Measurements from ENCODE around the gene SCAP.

The SCAP gene

DNA sequence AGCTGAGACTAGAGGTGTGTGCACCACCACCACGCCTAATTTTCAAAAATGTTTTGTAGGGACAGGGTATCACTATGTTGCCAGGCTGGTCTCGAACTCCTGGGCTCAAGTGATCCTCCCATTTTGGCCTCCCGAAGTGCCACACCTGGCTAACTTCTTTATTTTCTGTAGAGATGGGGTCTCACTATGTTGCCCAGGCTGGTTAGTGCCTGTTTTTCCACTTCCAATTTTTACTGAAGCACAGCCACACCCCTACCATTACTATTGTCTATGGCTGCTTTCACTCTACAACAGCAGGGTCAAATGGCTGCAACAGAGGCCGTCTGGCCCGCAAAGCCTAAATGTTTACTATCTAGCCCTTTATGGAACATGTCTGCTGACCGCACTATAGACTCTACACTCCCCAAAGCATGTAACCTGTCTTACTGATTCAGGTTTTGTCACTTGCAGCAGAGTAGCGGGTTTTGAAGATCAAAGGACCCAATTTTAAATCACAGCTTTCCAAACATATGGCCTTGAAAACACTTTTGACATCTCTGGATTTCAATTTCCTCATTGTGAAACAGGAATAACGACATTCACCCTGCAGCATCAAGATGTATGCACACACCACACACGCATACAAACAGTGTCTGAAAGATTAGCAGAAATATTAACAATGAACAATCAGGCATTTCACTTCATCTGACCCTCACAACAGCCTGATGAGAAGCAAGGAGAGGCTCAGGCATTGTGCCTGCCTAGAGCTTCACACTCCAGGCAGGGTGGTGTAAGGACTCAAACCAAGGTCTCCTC is 46.1 kb downstream of the SCAP start:
- DNase-seq: no peak

DNA sequence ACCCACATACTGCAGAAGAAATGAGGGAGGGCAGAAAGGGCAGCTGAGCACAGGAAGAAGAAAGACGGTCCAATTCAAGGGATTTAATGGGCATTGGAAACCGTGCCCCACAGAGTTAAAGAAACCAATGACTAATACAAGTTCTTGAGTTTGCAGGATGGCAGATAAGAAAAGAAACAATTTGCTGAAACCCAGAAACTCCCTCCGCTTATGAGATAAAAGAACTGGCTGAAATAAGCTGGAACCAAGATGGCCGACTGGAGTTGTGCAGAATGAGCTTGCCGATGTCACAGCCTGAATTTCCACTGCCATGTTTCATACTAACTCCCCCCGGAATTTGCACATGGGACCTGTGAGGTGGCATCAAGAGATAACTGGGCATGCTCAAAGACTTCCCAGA is 47.1 kb downstream of the SCAP start:
- no peak for DNase-seq

DNA sequence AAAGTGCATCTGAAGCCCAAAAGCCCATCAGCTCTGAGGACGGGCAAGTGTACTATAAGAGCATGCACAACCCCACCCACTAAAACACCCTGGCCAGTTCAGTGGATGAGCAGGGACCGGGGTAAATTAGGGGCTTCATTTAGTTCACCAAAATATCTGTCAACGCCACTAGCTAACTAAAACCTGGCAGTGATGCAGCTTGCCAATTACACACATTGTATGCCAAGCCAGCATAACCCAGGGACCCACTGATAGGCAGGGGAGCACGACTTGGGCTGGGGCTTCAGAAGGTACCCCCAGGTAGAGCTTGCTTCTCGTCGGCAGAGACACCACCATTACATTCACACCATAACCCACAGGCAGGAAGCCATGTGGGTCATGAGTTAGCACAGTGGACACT is 47.9 kb downstream of the SCAP start:
- DNase-seq: no peak

DNA sequence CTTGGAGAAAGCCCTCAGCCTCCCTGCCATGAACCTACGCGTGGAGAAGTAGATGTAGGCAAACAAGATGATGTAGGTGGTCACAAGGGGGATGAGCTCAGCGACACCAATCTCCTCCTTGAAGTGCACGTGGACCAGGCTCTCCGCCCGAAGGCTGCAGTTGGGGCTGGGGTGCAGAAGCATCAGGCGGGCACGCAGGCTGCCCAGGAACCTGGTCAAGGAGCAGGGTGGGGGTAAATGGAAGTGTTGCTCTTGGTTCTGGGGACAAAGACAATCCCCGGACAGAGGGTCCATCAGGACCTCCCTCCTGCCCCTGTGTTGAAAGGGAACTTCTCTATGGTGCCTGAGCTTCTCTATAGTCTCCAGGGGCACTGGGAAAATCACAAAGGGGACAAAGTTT is 49.8 kb downstream of the SCAP start:
- DNase-seq: no peak

DNA sequence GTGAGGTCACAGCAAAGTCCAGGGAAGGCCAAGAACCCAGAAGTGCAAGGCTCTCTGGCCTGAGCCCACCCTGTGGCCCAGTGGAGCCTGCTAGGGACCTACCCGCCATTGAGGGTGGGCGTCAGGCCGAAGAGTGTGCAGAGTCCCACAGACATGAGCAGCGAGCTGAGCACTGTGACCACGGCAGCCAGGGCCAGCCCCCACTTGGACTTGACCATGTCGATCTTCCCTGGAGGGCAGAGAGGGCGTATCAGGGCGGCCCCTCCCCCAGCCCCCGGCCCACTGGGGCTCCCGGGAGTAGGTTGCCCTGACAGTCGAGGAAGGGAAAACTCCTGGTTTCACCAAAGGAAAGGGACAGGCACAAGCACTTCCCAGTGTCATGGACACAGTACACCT is 50.4 kb downstream of the SCAP start:
- no peak for DNase-seq

DNA sequence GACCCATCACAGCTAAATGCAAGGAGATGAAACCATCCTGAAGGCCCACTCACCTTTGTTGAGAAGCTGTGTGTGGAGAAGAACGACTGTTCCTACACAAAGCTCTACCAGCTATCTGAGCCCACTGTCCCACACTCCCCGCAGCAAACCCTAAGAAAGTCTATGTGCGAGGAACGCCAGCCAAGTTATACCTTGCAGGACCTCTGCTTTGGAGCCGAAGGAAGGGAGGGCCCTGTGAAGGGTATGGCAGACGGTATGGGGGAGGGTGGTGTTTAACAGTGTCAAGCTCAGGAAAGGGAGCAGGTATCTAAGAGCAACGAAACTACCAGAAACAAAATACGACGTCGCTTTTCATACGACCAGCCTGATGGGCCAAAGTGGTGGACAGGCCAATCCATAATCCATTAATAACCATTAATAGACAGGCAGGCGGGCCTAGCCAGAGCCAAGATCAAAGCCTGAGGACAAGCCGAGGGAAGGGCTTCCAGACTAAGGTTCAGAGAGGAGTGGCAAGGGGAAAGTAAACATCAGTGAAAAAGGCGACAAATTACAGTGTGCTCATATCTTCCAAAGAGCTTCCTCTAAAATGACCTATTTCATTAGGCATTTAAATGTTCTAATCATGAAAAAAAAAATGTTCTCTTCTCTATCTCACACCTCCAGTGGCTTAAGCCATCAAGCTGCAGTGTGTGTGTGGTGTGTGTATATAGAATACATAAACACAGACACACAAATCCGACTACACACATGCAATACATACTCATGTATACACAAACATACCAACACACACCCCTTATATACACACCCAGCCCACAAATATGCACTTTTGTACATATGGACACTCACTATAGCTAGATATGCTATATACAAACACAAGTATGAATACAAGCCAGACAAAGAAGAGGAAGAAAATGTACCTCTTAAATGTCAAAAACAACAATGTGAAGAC is 51.0 kb downstream of the SCAP start:
- no peak for DNase-seq

DNA sequence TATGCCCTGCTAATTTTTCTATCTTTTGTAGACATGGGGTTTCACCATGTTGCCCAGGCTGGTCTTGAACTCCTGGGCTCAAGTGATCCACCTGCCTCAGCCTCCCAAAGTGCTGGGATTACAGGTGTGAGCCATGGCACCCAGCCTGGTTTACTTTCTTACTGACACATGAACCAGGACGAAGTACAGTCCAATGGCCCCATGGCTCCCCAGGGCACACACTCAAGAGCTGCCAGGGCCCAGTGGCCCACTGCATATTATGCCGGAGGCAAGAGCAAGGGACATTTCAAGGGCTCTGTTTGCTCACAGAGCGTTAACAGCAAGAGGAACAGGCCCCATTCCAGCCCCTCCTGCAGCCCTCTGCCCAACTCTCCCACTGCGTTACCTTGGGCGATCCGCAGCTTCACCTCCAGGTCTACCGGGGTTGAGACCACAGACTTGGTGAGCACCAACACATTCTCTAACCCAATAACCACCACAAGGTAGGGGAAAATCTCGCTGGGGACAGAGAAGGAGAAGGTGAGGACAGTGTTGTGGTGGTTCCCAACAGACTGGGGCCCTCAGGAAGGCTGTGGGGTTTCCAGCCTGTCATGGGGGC is 52.1 kb downstream of the SCAP start:
- no peak for DNase-seq

DNA sequence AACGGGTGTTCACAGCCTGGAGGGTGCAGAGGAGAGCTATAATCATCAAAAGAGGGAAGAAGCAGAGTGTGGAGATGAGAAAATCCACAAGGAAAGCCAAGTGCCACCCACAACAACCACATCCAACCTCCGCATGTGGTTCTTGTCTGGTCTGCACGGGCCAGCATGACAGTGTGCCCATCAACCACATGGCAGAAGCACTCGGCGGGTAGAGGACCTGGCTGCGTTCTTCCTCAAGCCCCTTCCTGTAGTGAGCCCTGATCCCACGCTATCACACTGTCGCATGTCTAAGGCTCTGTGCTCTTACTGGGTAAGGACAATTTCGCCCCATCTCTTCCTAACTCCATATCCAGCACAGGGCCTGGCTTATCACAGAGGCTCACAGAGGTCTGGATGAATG is 53.0 kb downstream of the SCAP start:
- DNase-seq: no peak

DNA sequence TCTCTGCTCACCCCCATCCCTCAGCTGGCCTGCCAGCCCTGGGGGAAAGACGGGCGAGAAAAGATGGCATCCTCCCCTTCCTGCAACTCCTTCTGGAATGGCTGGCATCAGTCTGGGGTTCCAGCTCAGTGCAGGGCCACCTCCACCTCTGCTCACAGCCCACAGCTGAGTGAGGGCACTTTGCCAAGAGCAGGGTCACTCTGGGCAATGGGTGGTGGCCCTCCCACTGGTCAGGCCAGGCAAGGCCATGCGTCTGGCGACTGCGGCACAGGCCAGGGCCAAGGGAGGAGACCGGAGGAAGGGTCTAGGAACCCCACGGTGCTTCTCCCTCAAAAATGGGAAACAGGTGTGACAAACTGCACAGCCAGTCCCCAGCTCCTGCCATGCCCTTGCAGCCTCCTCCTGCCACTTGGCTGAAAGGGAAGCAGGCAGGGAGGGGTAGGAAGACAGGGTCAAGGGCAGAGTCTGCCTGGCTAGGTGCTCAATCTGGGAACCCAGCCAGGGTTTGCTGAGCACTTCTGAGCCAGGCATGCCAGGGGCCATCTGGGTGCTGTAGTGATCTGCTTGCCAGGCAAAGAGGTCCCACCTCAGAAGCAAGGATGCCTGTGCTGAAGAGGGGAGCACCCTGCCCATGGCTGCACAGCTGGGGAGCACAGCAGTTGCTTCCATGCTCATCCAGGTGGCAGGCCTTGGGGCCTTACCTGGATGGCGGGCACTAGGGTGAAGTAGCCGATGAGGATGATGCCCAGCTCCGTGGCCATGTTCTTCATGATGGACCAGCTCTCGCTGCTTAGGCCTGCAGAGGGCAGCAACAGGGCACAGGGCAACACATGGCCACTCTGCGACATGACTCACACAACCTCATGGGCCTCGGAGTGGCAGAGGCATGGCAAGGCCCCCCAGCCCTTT is 53.7 kb downstream of the SCAP start:
- no peak for DNase-seq

DNA sequence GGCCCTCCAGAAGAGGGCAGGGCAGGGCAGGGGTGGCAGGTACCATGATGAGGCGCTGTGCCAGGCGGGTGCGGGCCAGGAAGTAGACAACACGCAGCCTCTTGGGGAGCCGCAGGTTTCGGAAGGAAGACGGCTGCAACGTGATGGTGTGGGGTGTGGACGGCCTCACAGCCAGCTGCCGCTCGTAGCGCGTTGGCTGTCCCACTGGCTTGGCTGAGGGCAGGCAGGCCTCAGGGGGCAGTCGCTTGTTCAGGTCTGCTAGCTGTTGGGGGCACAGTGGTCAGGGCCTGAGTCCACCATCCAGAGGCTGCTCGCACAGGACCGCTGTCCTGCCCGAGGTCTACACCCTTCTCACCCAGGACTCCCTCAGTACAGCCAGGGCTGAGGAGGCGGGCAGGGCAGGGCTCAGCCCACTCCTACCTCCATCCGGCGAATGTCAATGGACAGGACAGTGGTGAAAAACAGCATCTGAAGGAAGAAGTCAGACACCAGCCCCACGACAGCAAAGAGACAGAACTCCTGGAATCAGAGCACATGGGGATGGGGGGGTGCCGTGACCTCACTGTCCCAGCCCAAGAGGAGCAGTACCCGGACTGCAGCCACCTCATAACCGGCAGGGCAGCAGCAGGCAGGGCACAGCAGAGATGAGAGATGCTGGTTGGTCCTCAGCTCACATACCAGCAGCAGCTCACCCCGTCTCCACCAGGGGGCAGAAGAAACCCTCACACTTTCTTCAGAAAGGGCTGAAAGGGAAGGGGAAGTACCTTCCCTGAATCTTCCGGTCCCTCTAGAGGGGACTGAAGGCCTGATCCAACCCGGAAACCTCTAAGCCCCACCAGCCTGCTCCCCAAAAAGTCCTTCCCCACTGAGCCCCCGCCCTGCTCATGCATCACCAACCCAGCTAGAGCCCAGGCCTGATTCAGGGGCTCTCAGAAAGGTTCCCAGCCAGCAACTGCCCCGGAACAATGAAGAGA is 54.9 kb downstream of the SCAP start:
- peak; percentile 54 for DNase-seq

DNA sequence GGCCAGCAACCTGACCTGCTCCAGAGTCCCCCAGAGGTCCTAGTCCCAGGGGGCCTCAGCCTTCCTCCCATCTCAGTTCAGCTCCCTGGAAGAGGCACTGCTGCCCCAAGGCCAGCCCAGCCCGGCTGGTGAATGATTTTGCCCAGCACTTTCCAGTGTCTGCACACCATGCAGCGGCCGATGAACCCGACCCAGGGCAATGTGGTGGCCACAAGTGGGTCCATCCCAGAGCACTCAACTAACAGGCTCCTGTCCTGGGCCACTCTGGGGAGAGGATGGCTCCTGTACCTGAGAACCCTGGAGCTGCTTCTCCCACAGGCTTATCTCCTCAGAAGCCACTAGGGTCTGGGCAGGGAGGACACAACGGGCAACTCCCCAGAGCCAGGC is 55.7 kb downstream of the SCAP start:
- DNase-seq: no peak

DNA sequence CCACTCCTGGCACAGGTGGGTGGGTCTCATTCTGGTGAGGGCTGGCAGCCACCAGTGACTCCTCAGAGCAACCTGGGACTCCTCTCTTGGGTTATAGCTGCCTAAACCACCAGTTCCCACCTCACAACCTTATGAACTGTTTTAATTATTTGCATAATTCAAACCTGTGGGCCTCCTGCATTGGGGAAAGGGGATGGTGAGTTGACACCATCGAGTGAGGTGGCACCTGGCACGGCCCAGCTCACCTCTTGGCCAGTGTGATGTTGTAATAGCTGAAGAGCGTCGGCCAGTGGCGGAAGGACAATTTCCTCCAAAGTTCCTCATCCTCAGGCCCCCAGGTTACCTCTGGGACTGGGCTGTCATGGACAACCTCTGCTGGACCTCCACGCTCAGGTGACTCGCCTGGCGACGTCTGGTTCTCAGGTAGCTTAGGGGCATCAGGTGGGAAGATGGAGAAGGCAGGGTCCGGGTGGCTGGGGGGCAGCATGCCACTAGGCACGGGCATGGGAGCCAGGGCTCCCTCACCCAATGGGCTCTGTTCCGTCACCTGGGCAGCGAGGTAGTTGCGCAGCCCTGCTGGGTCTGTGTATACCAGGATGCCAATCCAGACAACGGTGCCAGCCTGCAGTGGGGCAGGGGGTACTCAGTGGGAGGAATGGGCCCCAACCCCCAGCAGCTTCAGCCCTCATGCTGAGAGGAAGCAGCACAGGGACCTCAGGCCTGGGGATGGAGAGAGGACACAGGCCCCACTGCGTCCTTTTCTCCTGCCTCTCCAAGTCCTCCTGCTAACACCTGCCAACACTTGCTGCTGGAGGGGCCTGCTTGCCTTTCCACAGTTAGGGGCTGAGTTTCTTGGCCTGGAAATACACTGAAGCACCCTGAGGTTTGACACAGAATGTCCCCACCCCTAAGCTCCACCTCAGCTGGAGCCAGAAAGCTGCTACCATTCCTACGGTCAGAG is 56.4 kb downstream of the SCAP start:
- DNase-seq: no peak

DNA sequence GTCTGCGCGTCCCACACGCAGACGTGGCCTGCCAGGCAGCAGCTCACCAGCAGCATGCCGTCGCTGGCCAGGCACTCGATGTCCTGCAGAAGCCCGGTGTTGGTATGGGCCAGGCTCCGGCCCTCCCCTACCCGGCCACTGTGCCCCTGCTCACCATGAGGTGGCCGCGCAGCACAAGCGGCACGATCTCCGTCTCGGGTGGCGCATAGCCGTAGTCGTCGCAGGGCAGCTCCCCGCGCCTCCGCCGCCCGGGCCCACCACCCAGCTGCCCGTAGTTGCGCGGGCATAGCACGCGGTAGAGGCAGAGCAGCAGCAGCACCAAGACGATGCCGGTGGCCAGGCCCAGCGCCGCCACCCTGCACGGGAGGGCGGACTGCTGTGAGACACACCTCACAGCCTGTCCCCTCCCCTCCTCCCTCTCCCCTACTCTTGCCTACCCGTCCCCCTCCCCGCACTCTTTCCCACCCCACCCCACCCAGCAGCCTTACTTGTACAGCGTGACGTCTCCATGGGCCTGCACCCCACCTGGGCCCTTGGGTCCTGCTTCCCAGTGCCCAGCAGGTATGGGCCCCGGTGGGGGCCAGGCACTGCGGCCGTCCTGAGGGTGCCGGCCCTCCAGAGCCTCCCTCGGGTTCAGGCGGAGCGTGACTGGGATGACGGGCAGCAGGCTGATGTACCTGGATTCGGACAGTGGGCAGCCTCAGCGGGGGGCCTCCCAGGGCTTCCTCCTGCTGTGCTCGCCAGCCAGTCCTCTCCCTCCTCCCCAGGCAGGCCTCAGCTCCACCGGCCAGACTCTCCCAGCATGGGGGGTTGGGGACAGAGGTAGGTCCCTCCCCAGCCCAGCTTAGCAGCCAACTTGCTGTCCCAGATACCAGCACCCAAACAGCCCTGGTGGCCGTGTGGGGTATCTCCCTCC is 57.3 kb downstream of the SCAP start:
- no peak for DNase-seq

DNA sequence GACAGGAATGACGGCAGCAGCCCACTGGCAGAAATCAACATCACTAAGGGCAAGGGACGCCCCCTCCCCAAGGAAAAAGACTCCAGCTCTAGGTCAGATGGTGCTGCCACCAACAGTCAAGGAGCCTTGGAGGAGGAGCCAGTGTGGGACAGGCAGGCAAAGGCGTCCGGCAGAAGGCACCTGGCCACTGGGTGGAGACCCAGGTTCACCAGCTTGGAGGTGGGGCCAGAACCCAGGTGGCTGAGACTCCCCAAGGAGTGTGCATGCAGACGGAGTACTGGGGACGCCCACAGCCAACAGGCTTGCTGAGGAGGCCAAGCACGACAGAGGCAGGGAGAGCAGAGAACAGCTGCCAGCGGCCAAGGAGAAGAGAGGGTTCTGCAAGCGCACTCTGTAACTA is 59.7 kb downstream of the SCAP start:
- no peak for DNase-seq

DNA sequence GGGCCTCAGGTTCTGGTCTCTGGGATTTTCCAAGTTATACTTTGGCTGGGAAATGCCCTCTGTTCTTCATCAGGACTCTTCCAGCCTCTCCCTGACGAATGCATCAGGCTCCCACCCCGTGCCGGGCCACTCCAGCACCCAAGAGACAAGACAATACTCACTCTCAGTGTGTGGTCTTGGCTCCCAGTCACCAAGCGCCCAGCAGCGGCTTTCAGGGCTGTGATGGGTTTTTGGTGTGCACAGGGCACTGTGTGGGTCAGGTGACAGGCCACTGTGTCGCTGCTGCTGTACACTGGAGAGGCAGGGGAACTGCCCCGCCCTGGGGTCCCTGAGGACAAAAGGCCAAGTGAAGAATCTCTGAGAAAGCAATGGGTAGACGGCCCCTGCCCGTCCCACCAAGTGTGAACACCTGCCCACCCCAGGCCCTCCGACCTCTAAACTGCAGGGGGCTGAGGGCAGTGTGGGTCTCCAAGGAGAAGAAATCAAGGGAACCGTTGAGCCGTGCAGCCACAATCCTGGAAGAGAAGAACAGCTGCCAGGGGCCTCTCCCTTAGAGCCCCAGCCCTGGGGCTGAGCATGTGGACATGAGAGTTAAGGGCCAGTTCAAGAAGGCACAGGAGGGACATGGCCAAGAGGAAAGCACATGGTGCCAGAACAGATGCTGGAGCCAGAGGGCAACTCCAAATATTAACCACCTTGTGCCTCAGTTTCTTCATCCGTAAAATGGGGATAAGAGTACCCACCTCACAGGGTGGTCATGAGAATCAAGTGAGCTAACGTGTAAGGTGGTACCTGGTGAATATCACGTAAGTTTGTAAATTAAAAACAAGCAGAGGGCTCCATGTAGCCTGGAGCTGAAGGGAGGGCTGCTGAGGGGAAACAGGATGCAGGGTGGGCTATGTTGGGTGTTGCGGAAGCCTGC is 60.8 kb downstream of the SCAP start:
- DNase-seq: no peak

DNA sequence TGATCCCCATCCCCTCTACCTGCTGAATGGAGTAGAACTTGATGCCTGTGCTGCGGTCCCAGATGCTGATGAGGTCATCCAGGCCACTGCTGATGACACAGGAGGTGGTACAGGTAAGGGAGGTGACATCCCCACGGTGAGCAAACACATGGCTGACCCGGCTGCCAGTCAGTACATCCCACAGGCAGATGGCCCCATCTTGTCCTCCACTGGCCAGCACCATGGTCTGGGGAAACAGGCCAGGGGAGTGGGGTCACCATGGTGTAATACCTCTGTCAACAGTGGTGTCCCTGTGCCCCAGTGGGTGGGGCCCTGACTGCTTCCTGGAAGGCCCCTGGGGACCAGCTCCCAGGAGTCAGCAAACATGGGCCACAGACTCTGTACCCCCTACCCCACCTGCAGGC is 61.6 kb downstream of the SCAP start:
- DNase-seq: no peak

DNA sequence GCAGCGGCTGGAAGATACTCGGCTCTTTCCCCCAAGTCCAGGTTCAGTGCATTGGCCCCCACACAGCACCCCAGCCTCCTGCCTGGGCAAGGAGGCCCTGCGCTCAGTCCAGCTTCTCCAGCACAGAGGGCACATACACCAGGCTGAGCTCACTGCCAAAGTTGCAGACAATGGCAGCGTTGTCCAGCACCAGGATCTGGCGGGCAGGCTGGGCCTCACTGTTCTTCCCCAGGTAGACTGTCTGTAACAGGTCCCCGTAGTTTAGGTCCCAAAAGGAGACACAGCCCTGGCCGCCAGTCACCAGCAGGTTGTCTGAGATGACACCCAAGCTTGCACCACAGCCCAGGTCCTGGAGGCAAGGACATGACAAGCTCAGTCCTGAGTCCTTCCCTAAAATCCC is 62.0 kb downstream of the SCAP start:
- DNase-seq: no peak

Data from SIG-M5 (cell line).